COLO668 (cell line): ENCODE data around the gene VAC14.

ENCODE experiments used
- DNase-seq: peaks from one replicate; lab custom pipeline; 2025; ENCODE audit not compliant: unreplicated experiment; lab: John Stamatoyannopoulos, UW

The VAC14 gene

GRCh38 chr16:70786020-70786755, 14.8 kb downstream of the VAC14 start:
- DNase-seq = no peak

DNA sequence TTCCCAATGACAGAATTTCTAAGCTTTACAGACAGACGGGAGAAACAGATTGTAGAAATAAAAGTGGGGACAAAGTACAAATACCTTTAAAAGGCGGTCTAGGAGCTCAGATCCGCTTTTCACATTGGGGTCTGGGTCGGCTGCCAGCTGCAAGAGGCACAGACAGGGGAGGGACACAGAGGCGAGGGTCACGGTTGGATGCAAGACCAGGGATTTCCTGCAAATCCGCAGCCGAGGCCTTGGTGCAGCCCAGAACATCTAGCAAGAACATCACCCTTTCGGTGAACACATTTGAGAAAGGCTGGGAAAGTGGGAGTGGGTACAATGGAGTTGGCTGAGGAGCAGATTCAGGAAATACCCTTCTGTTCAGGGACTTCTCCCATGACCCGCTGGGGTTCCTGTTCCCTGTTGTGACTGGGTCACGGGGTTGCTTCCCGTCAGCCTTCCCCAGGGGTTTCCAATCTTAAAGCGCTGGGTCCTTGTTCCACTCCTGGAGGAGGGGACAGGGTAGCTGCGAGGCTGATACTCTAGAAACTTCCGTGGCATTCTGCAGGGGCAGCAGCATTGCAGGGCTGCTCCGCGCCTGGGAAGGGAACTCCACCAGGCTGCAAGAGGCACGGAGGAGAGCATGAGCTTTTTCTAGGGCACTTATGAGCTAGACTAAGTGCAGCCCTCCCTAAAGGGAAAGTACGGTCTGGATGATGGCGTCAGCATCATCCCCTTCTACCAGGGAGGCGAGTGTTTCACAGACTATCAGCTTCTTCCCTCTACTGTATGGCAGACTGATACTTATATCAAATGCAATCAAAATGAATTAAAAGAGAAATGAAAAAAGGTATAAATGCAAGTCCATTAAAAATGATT, 16.0 kb downstream of the VAC14 start:
- DNase-seq = no peak

GRCh38 chr16:70782237-70782636, 18.7 kb downstream of the VAC14 start:
- no peak for DNase-seq

GRCh38 chr16:70781800-70782199, 19.2 kb downstream of the VAC14 start:
- DNase-seq = no peak

- DNase-seq = no peak
Observed at GRCh38 chr16:70780546-70780945, 20.4 kb downstream of the VAC14 start.

DNA sequence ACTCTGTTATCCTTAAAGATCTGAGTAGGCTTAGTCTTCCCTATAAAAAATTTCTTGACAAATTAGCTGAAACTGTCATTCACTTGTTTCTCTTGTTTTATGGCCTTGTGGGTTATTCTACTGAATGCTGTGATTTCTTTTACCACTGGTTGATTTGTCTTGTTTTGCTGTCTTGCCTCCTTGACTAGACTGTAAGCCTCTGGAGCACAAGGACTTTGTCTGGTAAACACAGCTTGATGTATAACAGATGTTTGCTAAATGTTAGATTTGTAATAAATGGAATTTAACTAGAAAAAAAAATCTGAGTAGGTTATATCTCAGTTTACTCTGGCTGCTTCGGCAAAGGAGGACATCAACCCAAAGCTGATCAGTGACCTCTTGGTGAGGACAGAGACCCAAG, 21.6 kb downstream of the VAC14 start:
- no peak for DNase-seq

- peak; percentile 66 for DNase-seq
Observed at GRCh38 chr16:70778901-70779309, 22.1 kb downstream of the VAC14 start.

- no peak for DNase-seq
Observed at GRCh38 chr16:70777973-70778406, 23.0 kb downstream of the VAC14 start.

GRCh38 chr16:70777496-70777895, 23.5 kb downstream of the VAC14 start:
- DNase-seq = no peak

GRCh38 chr16:70775399-70775798, 25.6 kb downstream of the VAC14 start:
- no peak for DNase-seq

- DNase-seq = no peak
Observed at GRCh38 chr16:70774261-70774660, 26.7 kb downstream of the VAC14 start.

- no peak for DNase-seq
Observed at GRCh38 chr16:70772493-70772892, 28.5 kb downstream of the VAC14 start.

GRCh38 chr16:70770626-70771552, 30.1 kb downstream of the VAC14 start:
- DNase-seq = peak; percentile 49

GRCh38 chr16:70770291-70770625, 30.7 kb downstream of the VAC14 start:
- DNase-seq = no peak

DNA sequence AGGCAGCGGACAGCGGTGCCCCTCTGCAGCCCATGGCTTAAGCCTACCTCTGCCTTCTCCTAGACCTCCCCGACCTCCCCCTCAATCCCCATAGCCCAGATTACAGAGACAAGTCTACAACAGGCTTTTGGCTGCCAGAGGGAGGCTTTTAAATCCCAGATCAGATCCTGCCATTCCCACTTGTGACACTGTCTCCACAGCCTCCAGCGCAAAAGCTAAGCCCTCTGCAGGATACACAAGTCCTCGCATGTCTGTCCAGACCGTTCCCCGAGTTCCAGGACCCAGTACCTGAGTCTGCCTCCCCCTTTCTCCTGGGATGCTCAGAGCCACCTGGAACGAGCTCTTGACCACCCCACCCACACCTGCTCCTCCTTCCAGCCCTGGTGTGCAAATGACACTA, 31.2 kb downstream of the VAC14 start:
- DNase-seq = no peak

GRCh38 chr16:70769131-70769530, 31.8 kb downstream of the VAC14 start:
- DNase-seq = no peak

DNA sequence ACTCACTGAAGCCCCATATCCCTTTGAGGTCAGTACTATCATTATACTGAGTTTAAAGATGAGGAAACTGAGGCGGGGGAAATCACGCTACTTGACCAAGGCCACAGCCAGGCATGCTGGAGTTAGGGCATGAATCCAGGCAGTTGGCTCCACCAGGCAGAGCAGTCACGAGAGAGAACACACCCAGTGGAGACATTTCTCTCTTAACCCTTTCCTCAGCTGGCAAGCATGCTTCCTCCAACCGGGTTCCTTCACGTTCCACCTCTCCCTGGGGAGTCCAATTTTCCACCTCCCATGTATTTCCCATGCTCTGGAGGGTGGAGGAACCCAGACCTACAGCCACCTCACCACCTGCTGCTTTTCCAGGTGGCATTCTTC, 32.8 kb downstream of the VAC14 start:
- DNase-seq = no peak

GRCh38 chr16:70767377-70768202, 33.4 kb downstream of the VAC14 start:
- DNase-seq = no peak

DNA sequence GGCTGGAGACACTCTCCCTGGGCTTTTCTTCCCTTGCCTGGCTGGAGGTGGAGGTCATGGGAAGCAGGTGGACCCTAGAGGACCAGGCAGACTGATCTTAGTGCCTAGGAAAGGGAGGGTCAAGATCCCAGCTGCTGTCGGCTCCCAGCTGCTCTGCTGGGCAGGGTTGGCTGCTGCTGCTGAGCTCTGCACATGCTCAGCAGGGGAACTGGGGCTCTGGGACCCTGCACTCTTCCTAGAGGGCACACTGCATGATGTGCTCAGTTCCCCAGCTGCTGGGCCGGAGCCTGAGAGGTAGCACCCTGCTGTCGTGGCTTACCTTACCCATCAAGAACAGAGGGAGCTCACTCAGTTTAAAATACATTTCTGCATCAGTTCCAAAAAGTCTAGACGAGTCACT, 34.3 kb downstream of the VAC14 start:
- no peak for DNase-seq

DNA sequence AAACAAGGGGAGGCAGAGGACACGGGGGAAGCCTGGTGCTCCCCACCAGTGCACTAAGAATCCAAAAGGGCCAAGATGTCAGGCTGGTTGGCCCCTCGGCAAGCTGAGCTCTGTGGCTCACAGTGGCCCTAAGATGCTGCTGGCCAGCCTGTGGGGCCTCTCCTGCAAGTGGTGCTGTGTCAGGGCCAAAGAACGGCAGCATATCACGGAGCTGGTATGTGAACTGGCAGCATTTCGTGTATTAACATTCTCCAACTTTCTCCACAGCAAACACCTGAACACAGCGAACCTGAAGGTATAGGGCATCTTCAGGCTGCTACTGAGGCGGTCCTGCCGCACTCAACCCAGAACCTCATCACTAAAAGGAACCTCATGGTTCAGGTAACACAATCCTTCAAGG, 34.8 kb downstream of the VAC14 start:
- DNase-seq = no peak

DNA sequence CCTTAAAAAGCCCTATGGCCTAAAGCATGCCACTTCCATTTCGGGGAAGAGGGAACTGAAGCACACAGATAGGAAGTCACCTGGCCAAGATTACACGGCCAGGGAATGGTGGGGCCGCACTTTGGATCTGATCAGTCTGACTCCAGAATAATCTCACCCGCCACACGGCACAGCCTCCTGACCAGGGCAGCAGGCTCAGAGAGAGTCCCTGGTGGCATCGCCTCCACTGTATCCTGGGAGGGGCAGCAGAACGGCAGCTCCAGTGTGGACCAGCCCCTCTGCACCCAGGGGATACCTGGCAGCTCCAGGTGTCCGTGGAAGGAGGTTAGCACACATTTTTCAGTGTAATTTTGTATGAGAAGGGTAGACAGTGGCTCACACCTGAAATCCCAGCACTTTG, 35.5 kb downstream of the VAC14 start:
- DNase-seq = no peak
